ENCODE measurements around the gene ZNF576.
"Not testable (repeated sequence)": the region's sequence is repeated elsewhere in the genome, so short reads cannot be mapped to it uniquely, and the experiment has no call there.

- TF ChIP-seq CTCF (IDR thresholded peaks at IDR 0.05; ENCODE audit: insufficient read depth, low read depth, low read length); EZH2 (IDR thresholded peaks at IDR 0.05; ENCODE audit: insufficient read depth, low read length): not testable (repeated sequence)
Measured at GRCh38 chr19:43547926-43548325, 48.5 kb upstream of the ZNF576 start.
